DMS114 treated with DMSO at 0.1 percent for 48 hours (cell line): ENCODE results near the gene GOLT1B.

Experiments used
- DNase-seq: peaks from one replicate; lab custom pipeline; 2025; ENCODE audit not compliant: unreplicated experiment; lab: John Stamatoyannopoulos, UW

Gene GOLT1B

GRCh38 chr12:21561158-21561557 lies 59.6 kb downstream of the GOLT1B start:
- DNase-seq = no peak

GRCh38 chr12:21562859-21563258 lies 61.3 kb downstream of the GOLT1B start:
- no peak for DNase-seq

- no peak for DNase-seq
Observed at GRCh38 chr12:21566223-21566906, 64.8 kb downstream of the GOLT1B start.

- DNase-seq = no peak
Observed at GRCh38 chr12:21566907-21567394, 65.4 kb downstream of the GOLT1B start.
